ENCODE data around the gene FYN.
A peak's percentile ranks its signal among the peaks of the same experiment; 100 is the strongest.
"Not testable (repeated sequence)": the region's sequence is repeated elsewhere in the genome, so short reads cannot be mapped to it uniquely, and the experiment has no call there.

The FYN gene

DNA sequence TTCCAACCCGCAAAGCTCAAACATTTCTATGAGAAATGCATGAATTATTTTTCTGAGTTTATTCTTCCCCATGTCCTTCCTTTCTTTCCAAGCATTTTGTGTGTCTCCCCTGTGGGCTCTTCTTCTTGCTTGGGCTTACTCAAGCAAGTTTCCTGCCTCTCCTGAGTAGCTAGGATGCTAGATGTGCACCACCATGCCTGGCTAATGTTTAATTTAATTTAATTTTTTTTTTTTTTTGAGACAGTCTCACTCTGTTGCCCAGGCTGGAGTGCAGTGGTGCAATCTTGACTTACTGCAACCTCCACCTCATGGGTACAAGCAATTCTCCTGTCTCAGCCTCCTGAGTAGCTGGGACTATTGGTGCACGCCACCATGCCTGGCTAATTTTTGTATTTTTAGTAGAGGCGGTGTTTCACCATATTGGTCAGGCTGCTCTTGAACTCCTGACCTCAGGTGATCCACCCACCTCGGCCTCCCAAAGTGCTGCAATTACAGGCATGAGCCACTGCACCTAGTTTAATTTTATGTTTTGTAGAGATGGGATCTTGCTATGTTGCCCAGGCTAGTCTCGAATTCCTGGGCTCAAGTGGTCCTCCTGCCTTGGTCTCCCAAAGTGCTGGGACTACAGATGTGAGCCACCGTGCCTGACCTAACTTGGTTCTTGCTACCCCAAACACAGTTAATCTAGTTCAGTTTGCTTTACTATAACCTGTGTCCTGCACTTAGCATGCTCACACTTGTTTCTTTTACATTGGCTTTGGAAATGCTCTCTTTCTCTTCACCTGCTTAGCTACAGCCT, 192.2 kb downstream of the FYN start:
- not testable (repeated sequence) for DNase-seq (ENCODE audit: low read depth)

DNA sequence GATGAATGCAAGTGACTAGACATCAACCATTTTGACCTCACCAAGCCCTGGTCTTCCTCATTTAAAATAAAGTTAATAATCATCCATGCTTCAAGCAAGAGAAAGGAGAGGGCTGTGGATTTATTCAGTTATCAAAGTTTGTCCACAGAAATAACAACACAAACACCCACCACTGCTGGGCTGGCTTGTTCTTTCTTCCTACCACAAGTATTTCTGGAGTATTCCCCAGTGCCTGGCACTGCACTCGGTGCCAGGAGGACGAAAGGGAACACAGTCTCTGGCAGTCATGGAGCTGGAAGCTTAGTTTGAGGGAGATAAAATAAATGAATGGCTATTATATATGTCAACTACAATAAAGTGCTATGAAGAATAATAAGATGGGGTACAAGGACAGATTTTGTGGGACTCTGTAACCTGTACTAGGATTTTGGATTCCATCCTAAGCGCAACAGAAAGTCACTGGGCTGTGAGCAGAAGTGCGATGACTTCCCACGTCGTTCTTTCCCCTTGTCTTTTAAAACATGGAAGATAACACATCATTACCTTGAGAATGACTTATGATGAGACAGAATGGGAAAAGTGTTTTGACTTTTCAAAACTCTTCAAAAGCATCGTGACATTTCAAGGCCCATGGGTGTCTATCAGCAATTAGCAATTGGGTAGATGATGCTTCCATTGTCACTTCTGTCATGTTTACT, 193.1 kb downstream of the FYN start:
- DNase-seq (ENCODE audit: low read depth), result no peak

DNA sequence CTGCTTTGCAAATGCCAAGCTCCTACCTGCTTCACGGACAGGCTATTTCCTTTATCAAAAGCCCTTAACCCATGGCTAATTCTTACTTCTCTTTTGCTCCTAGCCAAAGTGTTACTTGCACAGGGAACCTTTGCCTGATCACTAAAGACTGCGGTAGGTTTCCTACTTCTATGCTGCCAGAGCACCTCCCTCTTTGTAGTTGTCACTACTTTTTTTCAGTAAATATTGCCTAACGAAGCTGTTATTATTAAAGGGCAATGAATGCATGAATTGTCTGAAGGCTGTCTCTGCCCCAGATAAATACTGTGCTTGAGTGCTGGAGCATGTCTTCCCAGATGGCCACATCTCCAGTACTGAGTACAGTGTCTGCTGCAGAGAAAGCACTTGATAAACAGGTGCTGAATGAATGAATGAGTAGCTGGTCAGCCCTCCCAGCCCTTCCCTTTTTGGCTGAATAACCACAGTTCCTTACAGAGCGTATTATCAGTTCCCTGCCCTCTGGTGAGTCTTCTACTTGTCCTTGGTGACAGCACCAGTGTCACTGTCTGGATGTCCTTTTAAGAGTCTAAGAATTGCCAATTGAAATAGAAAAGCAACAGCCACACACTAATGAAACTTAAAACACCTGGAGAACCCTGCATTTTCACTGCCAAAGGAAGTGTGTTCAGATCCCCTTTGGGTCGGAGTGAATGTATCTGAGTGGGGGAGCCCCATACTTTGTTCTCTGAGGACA, 194.0 kb downstream of the FYN start:
- DNase-seq (ENCODE audit: low read depth), result no peak

DNA sequence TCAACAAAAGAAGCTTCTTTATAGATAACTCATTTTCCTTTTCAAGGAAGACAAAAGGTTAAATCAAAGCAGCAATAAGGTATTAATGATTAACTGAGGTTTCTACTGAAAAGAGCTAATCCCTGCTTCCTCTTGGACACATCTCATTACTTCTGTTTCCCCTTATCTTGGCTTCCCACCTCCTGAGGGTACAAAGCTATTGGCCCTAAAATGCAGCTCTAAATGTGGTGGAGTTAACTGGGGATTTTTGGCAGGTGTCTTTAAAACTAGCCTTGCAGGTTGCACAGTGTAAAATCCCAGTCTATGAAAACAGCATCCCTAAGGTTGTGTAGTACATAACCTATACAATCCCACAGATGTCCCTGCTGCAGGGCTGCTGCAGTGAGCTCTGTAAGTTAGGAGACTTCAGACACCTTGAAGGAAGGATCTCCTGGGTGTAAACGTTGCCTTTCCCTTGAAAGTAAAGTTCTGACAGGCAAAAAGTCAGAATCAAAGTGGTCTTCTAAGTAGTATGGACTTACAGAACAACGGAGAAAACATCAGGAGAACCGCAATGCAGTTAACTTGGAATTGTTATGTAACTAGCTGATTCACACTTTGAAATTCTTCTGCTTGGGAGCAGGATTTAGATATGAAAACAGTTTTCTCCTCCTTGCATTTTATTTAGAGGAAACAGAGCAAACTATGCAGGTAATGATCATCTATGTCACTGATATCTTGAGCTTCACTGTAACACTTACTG, 195.8 kb downstream of the FYN start:
- DNase-seq (ENCODE audit: low read depth), result no peak

DNA sequence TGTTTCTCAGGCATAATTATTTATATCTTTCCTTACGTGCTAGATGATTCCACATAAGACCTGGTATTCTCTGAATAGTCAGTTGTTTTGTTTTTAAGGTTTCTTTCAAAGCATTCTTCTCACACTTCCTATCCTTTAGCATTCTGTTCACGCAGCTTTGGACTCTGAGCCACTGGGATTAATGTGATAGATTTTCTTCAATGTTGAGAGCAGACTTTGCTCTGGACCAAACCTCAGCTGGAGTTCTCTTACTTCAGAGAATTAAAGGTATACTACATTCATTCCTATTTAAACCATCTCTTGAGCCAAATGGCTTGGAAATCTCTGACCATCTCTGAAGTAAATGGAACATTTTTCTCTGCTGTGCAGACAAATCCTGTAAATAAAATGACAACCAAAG, 196.9 kb downstream of the FYN start:
- no peak for DNase-seq (ENCODE audit: low read depth)

DNA sequence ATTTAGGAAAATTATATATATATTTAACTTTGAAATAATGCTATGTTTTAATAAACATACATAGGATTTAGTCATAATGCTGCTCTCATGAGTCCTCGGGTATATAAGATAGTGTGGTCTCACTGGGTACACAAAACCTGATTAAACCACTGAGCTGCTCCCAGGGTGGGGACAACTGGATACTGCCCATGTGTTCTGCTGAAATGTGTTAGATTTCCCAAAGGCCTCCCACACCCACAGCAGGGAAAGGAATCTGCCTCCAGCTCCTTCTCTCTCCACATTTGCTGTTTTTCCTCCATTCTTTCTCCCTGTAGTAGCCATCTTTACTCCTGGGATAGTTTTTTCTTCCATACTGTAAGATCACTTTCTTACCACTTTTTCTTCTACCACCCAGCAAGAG, 198.4 kb downstream of the FYN start:
- no peak for DNase-seq (ENCODE audit: low read depth)

DNA sequence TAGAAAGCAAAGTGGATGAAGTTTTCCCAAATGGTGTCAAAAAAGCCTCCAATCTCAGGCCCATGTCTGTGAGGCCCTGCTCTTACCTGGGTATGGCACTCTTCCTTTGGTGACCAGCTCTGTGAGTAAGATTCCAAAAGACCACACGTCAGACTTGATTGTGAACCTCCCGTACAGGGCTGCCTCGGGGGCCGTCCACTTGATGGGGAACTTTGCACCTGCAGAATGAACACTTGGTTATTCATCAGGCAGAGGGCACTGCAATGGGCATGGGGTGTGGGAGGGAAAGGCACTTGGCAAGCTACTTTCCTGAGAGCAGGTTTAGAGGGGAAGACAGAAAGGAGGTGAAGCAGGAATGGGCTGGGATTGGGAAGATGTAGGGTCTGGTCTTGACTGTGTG, 198.8 kb downstream of the FYN start:
- no peak for DNase-seq (ENCODE audit: low read depth)

DNA sequence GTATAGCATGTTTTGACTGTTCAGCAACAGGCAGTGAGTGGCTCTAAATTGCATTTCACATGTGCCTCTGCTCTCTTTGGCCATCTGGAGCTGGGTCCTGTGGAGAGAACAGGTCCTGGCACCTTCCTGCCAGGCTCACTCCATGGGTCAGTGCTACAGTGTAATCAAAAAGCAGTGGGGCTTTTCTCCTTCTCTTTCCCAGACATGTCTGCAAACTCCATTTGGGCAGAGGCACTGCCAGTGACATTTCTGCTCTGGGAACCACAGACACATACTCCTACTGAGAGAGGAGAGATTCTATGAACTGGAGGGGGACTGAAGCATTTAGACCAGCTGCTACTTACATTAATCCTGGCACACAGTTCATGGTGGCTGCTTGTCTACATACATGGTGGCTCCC, 199.3 kb downstream of the FYN start:
- no peak for DNase-seq (ENCODE audit: low read depth)

DNA sequence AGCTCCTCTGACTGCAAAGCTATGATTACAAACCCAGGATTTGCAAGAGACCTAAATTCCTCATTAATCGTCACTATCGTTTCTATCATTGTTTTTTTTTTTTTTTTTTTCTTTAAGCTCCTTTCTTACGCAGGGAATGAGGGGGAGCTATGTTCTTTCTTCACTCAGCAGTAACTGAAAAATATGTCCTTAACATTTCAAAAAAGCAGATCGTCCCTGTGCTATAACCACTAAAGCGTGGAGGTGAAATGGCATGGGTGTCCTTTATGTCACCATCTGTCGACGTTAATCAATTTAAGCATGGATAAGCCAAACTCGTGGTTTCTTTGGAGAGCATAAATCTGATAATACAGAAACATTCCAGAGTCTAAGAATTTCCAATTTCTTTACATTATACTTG, 199.7 kb downstream of the FYN start:
- no peak for DNase-seq (ENCODE audit: low read depth)

DNA sequence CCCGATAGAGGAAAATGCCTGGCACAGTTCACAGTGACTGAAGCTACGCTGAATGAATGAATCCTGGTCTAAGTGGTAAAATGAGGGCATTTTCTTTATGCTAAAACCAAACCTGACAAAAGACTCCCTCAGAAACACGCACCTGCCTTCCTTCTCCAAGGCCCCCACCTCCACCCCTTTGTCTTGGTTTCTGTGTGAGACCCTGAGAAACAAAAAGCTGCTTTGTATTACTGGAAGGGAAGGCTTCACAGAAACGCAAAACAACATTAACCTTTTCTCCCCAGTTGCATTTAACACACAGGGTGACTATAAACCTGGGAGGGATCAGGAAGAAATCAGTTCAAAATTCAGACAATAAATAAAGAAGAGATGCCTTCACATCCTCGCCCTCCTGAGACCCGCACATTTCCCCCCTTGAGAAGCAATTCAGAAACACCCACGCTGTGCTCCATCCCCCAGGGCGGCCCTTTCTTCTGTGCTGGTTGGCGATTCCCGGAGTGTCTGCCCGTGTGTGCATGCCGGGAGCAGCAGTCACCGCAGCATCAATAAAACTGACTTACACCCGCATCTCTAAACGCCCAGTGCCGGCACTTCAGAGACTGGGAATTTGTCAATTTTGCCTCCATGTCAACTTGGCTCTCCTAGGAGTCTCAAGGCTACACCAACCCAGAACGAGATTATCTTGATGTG, 200.3 kb downstream of the FYN start:
- no peak for DNase-seq (ENCODE audit: low read depth)

DNA sequence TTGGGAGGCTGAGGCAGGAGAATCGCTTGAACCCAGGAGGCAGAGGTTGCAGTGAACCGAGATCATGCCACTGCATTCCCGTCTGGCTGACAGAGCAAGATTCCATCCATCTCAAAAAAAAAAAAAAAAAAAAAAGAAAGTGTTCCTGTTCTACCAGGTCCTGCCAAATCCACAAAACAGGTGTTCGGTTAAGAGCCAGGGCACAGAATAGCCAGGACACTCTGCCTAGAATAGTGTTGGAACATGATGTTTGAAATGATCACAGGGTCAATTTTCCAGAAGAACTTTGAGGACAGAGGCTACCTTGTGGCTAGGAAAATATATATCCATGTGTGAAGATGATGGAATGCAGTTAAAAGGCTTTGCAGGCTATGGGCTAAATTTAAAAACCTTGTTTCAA, 203.9 kb downstream of the FYN start:
- no peak for DNase-seq (ENCODE audit: low read depth)

DNA sequence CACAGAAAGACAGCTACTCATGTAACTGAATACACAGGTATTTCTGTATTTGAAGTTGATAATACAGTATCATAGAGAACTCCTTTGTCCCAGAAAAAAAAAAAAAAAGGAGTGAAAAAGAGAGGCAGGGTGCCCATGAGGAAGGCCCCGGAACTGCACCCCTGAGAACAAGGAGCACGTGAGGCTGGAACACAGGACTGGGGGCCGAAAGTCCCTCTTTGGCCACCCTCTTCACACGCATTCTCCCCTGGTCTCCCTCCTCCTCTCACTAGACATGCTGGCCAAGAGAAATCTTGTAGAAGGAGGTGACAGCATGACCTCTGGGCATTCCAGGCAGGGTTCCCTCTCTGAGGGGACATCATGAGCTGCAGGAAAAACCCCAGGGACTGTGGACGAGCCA, 204.8 kb downstream of the FYN start:
- no peak for DNase-seq (ENCODE audit: low read depth)

DNA sequence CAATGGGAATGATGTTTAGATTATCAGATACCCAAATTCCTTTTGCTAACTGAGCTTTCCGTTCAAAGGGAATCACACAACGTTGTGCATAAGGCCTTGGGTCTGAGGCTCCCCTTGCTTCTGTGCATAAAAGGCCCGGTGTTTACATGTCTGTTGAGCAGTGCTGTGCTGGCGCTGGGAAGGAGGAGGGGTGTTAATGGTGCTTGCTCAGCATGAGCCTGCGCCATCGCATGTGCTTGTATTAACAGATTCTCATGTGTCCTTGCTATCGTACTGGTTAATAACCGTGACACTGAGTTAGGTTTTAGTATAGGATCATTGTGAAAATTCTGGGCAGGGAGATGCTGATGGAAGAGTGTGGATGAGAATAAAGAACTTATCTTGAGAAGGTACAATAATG, 205.3 kb downstream of the FYN start:
- DNase-seq (ENCODE audit: low read depth), result peak; percentile 43

DNA sequence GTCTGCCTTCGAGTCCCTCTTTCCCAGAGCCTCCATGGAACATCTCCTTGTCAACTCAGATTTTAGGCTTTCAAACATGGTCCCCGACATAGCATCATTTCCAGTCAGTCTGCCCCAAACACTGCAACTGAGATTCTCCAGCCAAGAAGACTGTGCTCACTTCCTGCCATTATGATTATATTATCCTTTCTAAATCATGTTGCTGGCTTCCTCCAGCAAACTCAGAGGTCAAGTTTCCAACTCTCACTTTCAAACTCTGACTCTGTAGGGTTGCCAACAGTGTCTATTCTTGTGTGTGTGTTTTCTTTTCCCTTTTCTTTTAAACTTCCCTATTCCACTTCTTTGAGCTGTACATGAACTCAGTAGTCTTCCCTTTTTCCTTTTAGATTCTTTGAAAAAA, 206.4 kb downstream of the FYN start:
- peak; percentile 69 for DNase-seq (ENCODE audit: low read depth)

DNA sequence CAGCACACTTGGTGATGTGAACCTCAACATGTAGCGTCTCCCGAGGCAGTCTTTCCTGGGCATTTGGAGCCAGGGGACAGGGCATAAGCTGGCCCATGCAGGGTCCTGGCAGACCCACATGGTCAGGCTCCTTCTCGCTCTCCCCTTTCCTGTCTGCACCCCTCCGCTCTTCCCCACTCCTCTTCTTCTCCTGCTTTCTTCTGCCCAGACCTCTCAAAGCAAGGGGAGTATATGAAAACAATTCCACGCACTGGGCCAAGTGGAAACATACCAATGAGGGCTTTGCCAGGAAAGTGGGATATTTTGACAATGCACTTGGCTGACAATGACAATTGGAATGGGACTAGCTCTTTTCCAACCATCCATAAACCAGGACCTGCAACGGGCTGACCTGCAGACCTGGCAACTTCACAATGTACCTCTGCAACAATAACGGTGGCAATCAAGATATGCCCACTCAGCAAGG, 208.7 kb downstream of the FYN start:
- no peak for DNase-seq (ENCODE audit: low read depth)

DNA sequence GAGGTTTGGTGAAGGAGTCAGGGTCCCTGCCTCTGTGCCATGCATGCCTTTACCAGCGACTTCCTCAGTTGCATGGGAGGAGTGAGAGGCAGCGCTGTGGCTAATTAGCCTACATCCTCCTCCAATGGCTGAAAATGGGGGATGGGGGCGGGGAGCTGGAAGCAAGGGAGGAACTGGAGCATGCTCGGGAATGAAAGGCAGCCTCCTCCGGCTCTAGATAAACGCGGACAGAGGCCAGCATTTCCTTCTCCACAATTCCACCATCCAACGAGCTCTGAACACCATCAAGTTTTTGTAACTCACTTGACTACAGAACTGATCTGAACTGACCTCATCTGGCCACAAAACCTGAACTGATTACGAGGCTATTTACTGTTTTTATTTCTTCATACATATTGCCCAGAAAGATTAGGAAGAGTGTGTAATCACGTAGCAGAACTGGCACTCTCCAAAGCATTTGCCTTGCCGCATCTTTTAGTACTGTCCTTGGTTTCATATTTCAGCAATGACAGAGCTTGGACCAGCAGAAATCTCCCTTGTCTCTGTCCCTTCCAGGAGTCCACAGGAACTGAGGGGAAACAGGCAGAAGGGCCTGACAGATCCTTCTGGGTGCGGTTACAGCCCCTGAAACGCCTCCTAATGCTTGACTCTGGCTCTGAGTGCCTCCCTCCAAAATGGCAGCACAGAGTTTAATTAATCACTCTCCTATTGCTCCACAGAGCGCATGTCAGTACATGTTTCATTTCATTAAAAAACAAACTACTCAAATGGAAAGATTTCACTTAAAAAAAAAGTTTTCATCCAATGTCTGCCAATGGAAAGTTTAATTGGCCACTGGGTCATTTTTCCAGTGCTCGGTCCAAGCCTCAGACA, 209.3 kb downstream of the FYN start:
- peak; percentile 61 for DNase-seq (ENCODE audit: low read depth)

DNA sequence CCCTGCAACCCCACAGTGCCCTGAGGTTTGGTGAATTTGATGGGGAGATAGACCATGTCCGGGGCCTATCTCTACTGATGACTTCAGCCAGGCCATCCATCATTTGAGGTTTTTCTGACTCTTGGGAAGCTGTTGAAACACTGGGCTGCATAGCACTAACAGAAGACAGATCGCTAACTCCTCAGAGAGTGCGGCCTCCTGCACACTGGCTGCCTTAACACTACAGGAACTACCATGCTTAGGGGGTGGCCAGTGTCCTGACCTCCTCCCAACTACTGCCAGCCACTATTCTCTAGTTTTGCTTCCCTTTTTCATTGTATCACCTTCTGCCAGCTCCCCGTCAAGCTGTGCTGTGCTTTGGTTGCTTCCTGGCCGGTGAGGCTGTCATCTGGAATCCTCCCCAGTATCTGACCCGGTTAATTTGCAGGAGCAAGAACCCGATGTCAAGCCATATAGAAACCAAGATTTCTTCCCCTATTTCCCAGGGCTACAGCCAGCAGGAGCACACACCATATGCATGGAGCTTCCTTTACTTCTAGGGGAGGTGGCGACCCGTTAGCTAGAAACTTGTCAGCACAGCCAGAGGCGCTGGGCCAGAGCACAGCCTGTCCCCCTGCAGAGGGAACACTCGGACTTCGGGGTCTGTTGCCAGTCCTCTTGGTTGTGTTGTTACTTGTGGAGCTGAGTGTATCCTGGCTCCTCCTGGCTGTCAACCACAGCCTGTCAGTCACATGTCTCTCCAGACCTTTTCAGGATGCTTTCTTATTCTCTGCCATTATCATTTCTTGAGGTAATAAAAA, 210.3 kb downstream of the FYN start:
- DNase-seq (ENCODE audit: low read depth), result no peak

DNA sequence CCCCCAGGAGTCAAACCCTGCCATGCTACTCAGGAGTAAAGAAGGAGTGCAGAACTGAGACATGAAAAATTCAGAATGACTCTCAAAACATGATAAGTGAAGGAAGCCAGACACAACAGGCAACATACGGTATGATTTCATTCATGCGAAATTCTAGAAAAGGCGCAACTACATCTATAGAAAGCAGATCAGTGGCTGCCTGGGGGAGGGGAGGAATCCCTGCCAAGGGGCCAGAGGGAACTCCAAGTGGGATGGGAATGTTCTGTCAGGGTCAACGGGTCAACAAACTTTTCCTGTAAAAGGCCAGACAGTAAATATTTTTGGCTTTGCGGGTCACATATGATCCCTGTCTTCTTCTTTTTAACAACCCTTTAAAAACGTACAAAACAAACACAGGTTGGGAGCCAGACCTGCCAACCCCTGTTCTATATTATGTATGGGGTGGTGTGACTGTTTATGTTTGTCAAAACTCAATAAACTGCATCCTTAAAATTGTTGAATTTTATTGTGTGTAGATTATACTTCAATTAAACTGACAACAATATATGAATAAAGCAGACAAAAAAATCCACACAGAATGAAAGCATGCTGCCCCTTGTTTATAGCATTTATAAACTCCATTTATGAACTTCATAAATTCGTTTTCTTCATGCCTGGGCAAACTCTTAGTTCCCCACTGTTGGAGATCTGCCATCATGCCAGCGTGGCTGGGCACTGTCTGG, 211.0 kb downstream of the FYN start:
- no peak for DNase-seq (ENCODE audit: low read depth)

DNA sequence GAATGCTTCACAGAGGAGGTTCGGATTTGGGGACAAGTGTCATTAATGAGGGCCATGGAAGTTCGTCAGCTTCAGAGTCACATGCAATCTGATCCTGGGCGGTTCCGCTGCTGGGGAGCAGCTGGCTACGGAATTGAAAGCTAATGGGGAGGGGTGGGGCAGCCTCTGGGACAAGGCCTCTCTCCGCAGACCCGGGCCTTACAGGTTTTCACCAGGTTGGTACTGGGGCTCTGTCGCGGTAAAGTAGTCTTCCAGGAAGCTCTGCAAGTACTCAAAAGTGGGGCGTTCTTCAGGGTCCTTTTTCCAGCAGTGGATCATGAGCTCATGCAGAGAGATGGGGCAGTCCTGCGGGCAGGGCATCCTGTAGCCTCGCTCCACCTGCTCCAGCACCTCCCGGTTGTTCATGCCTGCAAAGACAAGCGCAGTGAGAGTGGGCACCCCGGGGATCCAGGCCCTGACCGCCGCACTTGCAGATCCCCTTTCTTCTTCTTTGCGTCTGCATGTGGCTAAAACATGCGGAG, 211.7 kb downstream of the FYN start:
- DNase-seq (ENCODE audit: low read depth), result no peak

Measured in fibroblast of gingiva (primary cell).